ENCODE measurements around the gene EPHA1. TPM values are rescaled to one million over a fixed set of nuclear protein-coding genes. Genes with fewer than 3 reads are reported as not detected.
A peak's percentile ranks its signal among the peaks of the same experiment; 100 is the strongest.

EPHA1 gene
- 0.07 and 0.34 TPM in 2 replicates for total RNA-seq

DNA sequence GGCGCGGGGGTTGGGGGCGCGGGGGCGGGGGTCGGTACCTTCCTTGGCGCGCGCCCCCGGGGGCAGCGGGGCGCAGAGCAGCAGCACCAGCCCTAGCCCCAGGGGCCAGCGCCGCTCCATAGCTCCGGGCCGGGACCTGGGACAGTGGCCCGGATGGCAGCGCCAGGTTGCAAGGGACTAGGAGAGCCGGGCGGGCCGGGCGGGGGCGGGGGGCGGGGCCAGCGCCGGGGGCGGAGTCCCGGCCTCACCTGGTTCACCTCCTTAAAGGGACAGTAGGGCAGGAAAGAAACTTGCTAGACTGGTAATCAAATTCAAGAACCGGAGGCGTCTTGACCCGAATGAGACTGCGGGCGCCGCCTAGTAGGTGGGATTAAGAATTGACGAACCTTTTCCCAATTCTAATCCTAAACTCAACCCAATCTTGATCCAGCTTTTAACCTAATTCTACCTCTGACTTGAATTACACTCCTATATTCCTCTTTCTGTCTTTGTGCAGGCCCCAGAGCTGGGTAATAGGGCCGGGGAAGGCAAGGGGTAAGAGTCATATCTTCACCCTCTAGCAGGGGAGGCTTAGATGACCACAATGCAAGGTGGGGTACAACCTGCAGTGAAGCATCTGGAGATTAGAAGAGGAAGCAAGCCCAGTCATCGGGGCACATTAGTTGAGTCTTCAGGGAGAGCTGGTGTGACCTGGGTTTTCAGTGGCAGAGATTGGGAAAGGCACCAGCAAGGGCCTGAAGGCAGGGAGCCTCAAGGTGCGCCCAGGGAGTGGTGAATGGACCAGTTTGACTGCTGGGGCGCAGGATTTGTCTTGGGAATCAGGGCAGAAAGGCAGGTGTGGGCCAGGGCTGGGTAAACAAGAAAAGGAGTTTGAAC, at the start of gene EPHA1:
EPHA1 (minus strand) TSS at position 171 of the 876 bp plus-strand sequence; CDS start at position 120, 51 bp downstream.
- peaks cover 23% of the 10 kb centered on the region for H3K4me1 Mint-ChIP-seq (ENCODE audit: low read depth)
- no peak within 1 kb of the TSS for H3K27ac Mint-ChIP-seq
- DNase-seq (ENCODE audit: low spot score) = no peak
- no peaks in the 10 kb centered on the region for H3K36me3 Mint-ChIP-seq (ENCODE audit: low read depth)
- peaks cover 32% of the 10 kb centered on the region for H3K27me3 Mint-ChIP-seq (ENCODE audit: low read depth)
- H3K9me3 Mint-ChIP-seq = no peaks in the 10 kb centered on the region
- intact Hi-C loops (cut with micrococcal nuclease) = loop anchor here (1.0 to 2.0 kb wide), 2 partner anchors 30 to 168 kb away; no protein-coding TSS in a partner anchor
- H3K4me3 Mint-ChIP-seq (ENCODE audit: low read depth) = peak within 1 kb of the TSS; percentile 45

DNA sequence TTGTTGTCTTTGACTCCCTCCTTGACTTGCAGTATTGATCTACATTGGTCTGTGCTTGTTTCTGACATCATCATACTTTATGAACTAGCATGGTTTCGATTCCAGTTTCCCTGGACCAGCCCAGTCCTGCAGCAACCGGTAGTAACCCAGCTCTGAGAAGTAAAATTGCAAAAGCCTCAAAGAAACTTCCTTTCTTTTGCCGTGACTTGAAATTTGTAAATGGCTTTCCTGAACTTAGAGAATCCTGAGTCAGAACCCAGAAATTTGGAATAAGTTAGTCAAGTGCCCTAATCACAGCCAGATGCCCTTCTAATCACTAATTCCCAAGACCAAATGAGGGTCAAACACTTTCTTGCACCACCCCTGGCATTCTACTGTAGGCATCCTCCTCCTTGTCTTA, 49.6 kb upstream of the EPHA1 start:
- no peak for DNase-seq (ENCODE audit: low spot score)
- Mint-ChIP-seq H3K36me3 (ENCODE audit: low read depth) (no peaks in the 10 kb centered on the region), H3K27ac (no peak overlapping the region), H3K4me3 (ENCODE audit: low read depth) (no peak overlapping the region), H3K4me1 (ENCODE audit: low read depth) (no peaks in the 10 kb centered on the region), H3K27me3 (ENCODE audit: low read depth) (peaks cover 3% of the 10 kb centered on the region), H3K9me3 (no peaks in the 10 kb centered on the region)
- intact Hi-C loops (cut with micrococcal nuclease) = no loop called here

GRCh38 chr7:143456992-143457793, 48.5 kb upstream of the EPHA1 start:
- peaks cover 3% of the 10 kb centered on the region for H3K27me3 Mint-ChIP-seq (ENCODE audit: low read depth)
- no peaks in the 10 kb centered on the region for H3K4me1 Mint-ChIP-seq (ENCODE audit: low read depth)
- H3K27ac Mint-ChIP-seq = no peak overlapping the region
- H3K36me3 Mint-ChIP-seq (ENCODE audit: low read depth) = no peaks in the 10 kb centered on the region
- H3K4me3 Mint-ChIP-seq (ENCODE audit: low read depth) = no peak overlapping the region
- DNase-seq (ENCODE audit: low spot score) = no peak
- intact Hi-C loops (cut with micrococcal nuclease) = no loop called here
- no peaks in the 10 kb centered on the region for H3K9me3 Mint-ChIP-seq

GRCh38 chr7:143455942-143456341, 47.3 kb upstream of the EPHA1 start:
- H3K36me3 Mint-ChIP-seq (ENCODE audit: low read depth) = no peaks in the 10 kb centered on the region
- no peak overlapping the region for H3K4me3 Mint-ChIP-seq (ENCODE audit: low read depth)
- DNase-seq (ENCODE audit: low spot score) = no peak
- H3K4me1 Mint-ChIP-seq (ENCODE audit: low read depth) = no peaks in the 10 kb centered on the region
- peaks cover 3% of the 10 kb centered on the region for H3K27me3 Mint-ChIP-seq (ENCODE audit: low read depth)
- intact Hi-C loops (cut with micrococcal nuclease) = no loop called here
- H3K9me3 Mint-ChIP-seq = no peaks in the 10 kb centered on the region
- no peak overlapping the region for H3K27ac Mint-ChIP-seq

GRCh38 chr7:143455491-143455890, 46.8 kb upstream of the EPHA1 start:
- H3K9me3 Mint-ChIP-seq = no peaks in the 10 kb centered on the region
- intact Hi-C loops (cut with micrococcal nuclease) = no loop called here
- H3K4me3 Mint-ChIP-seq (ENCODE audit: low read depth) = no peak overlapping the region
- H3K27ac Mint-ChIP-seq = no peak overlapping the region
- H3K27me3 Mint-ChIP-seq (ENCODE audit: low read depth) = peaks cover 3% of the 10 kb centered on the region
- no peaks in the 10 kb centered on the region for H3K4me1 Mint-ChIP-seq (ENCODE audit: low read depth)
- no peaks in the 10 kb centered on the region for H3K36me3 Mint-ChIP-seq (ENCODE audit: low read depth)
- no peak for DNase-seq (ENCODE audit: low spot score)

DNA sequence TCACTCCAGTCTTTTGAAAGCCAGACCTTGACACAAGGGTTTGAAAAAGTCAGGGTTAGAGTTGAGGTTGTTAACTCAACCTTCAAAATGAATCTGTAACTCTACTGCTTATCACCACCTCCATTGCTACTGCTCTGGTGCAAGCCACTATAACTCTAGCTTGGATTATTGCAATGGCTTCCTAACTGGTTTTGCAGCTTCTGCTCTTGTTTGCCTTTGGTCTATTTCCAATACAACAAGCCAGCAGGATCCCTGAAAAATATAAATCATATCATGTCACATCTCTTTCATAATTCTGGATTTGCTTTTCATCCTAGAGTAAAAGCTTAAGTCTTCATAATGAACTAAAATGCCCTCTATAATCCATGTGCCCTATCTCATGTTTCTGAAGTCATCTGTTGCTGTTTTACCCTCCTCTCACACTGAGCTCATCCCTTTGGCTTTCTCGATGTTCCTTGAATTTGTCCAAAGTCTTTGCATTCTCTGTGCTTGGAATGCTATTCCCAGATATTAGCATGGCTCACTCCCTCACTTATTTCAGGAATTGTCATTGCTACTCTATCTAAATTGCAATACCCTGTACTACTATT, 45.5 kb upstream of the EPHA1 start:
- no peak for DNase-seq (ENCODE audit: low spot score)
- Mint-ChIP-seq H3K4me1 (ENCODE audit: low read depth) (no peaks in the 10 kb centered on the region), H3K36me3 (ENCODE audit: low read depth) (no peaks in the 10 kb centered on the region), H3K9me3 (no peaks in the 10 kb centered on the region), H3K27ac (no peak overlapping the region), H3K27me3 (ENCODE audit: low read depth) (peaks cover 3% of the 10 kb centered on the region), H3K4me3 (ENCODE audit: low read depth) (no peak overlapping the region)
- intact Hi-C loops (cut with micrococcal nuclease) = no loop called here

DNA sequence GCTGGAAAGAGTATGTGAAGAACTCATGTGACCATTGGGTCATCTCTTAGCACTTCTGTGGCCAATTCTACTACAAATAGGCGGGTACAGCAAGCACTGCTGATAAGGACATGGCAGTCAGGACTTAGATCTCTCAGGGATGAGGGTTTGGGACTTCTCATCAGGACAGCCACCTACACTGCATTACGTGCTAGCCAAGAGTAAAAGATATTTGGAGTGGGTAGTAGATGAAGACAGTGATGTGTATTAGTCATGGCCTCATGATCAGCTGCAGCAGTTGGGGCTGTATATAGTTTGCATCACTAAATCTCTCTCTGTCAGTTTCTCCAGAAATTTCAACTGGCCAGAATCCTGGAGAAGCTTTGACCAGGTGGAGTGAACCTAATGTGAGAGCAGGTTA, 43.8 kb upstream of the EPHA1 start:
- Mint-ChIP-seq H3K36me3 (ENCODE audit: low read depth) (no peaks in the 10 kb centered on the region), H3K4me3 (ENCODE audit: low read depth) (no peak overlapping the region), H3K4me1 (ENCODE audit: low read depth) (no peaks in the 10 kb centered on the region), H3K27me3 (ENCODE audit: low read depth) (peaks cover 3% of the 10 kb centered on the region), H3K9me3 (no peaks in the 10 kb centered on the region), H3K27ac (no peak overlapping the region)
- intact Hi-C loops (cut with micrococcal nuclease) = no loop called here
- DNase-seq (ENCODE audit: low spot score) = no peak

GRCh38 chr7:143451746-143452145, 43.1 kb upstream of the EPHA1 start:
- peaks cover 3% of the 10 kb centered on the region for H3K27me3 Mint-ChIP-seq (ENCODE audit: low read depth)
- no peak overlapping the region for H3K4me3 Mint-ChIP-seq (ENCODE audit: low read depth)
- no peaks in the 10 kb centered on the region for H3K9me3 Mint-ChIP-seq
- DNase-seq (ENCODE audit: low spot score) = no peak
- no peak overlapping the region for H3K27ac Mint-ChIP-seq
- H3K36me3 Mint-ChIP-seq (ENCODE audit: low read depth) = no peaks in the 10 kb centered on the region
- H3K4me1 Mint-ChIP-seq (ENCODE audit: low read depth) = no peaks in the 10 kb centered on the region
- intact Hi-C loops (cut with micrococcal nuclease) = no loop called here

- no peaks in the 10 kb centered on the region for H3K36me3 Mint-ChIP-seq (ENCODE audit: low read depth)
- peaks cover 3% of the 10 kb centered on the region for H3K27me3 Mint-ChIP-seq (ENCODE audit: low read depth)
- H3K4me3 Mint-ChIP-seq (ENCODE audit: low read depth) = no peak overlapping the region
- no peak for DNase-seq (ENCODE audit: low spot score)
- no peaks in the 10 kb centered on the region for H3K9me3 Mint-ChIP-seq
- intact Hi-C loops (cut with micrococcal nuclease) = no loop called here
- H3K4me1 Mint-ChIP-seq (ENCODE audit: low read depth) = no peaks in the 10 kb centered on the region
- no peak overlapping the region for H3K27ac Mint-ChIP-seq
Observed at GRCh38 chr7:143451122-143451521, 42.5 kb upstream of the EPHA1 start.

DNA sequence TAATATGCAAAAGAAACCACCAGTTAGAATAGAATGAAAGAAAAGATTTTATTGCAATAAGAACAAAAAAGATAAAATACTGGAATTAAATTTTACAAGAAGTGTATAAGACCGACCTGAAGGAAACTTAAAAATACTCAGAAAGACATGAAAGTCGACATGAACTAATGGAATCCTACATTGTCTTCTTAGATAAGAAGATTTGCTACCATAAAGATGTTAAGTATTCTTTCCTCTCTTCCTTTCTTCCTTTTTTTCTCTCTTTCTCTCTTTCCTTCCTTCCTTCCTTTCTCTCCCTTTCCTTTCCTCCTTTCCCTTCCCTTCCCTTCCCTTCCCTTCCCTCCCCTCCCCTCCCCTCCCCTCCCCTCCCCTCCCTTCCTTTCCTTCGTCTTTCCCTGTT, 41.1 kb upstream of the EPHA1 start:
- Mint-ChIP-seq H3K27ac (no peak overlapping the region), H3K4me1 (ENCODE audit: low read depth) (no peaks in the 10 kb centered on the region), H3K9me3 (no peaks in the 10 kb centered on the region), H3K4me3 (ENCODE audit: low read depth) (no peak overlapping the region), H3K36me3 (ENCODE audit: low read depth) (no peaks in the 10 kb centered on the region), H3K27me3 (ENCODE audit: low read depth) (peaks cover 3% of the 10 kb centered on the region)
- no peak for DNase-seq (ENCODE audit: low spot score)
- intact Hi-C loops (cut with micrococcal nuclease) = no loop called here

DNA sequence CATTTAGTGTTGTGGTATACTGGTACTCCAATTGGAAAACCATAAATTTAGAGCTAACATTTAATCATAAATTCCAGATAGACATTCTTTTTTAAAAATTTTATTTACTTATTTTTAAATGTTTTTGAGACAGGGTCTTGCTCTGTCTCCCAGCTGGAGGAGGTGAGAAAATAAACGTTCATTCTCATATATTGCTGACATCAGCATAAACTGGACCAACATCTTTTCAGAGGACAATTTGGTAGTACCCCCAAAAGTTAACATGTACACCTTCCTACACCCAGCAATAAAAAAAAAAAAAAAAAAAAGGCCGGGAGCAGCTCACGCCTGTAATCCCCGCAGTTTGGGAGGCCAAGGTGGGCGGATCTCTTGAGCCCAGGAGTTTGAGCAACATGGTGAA, 39.8 kb upstream of the EPHA1 start:
- intact Hi-C loops (cut with micrococcal nuclease) = no loop called here
- DNase-seq (ENCODE audit: low spot score) = no peak
- no peaks in the 10 kb centered on the region for H3K4me1 Mint-ChIP-seq (ENCODE audit: low read depth)
- no peaks in the 10 kb centered on the region for H3K27me3 Mint-ChIP-seq (ENCODE audit: low read depth)
- no peak overlapping the region for H3K4me3 Mint-ChIP-seq (ENCODE audit: low read depth)
- no peaks in the 10 kb centered on the region for H3K36me3 Mint-ChIP-seq (ENCODE audit: low read depth)
- H3K27ac Mint-ChIP-seq = no peak overlapping the region
- H3K9me3 Mint-ChIP-seq = no peaks in the 10 kb centered on the region

GRCh38 chr7:143447466-143447865, 38.8 kb upstream of the EPHA1 start:
- no peaks in the 10 kb centered on the region for H3K4me1 Mint-ChIP-seq (ENCODE audit: low read depth)
- no peak for DNase-seq (ENCODE audit: low spot score)
- H3K27me3 Mint-ChIP-seq (ENCODE audit: low read depth) = no peaks in the 10 kb centered on the region
- intact Hi-C loops (cut with micrococcal nuclease) = no loop called here
- no peaks in the 10 kb centered on the region for H3K36me3 Mint-ChIP-seq (ENCODE audit: low read depth)
- H3K4me3 Mint-ChIP-seq (ENCODE audit: low read depth) = no peak overlapping the region
- no peaks in the 10 kb centered on the region for H3K9me3 Mint-ChIP-seq
- H3K27ac Mint-ChIP-seq = no peak overlapping the region

GRCh38 chr7:143444785-143445184, 36.1 kb upstream of the EPHA1 start:
- Mint-ChIP-seq H3K27ac (no peak overlapping the region), H3K36me3 (ENCODE audit: low read depth) (no peaks in the 10 kb centered on the region), H3K4me1 (ENCODE audit: low read depth) (no peaks in the 10 kb centered on the region), H3K9me3 (no peaks in the 10 kb centered on the region), H3K4me3 (ENCODE audit: low read depth) (no peak overlapping the region), H3K27me3 (ENCODE audit: low read depth) (no peaks in the 10 kb centered on the region)
- intact Hi-C loops (cut with micrococcal nuclease) = no loop called here
- DNase-seq (ENCODE audit: low spot score) = no peak
